ENCODE data around the gene PRKN. TPM values are rescaled to one million over a fixed set of nuclear protein-coding genes. Genes with fewer than 3 reads are reported as not detected.

PRKN gene
- total and polyA plus RNA-seq, 10 donors: 0.23 to 14.1 (median 7.0) TPM

- TF ChIP-seq POLR2AphosphoS5 (IDR thresholded peaks at IDR 0.05) (no peak), POLR2A (IDR thresholded peaks at IDR 0.05) (no peak), CTCF (IDR thresholded peaks at IDR 0.05 in 8 of 11, conservative IDR thresholded peaks at IDR 0.05 in 3 of 11) (no peak)
- 83 to 93% (median 90%) methylated on average over 11 of the region's 11 CpGs for WGBS, 5 donors
- H3K4me3 ChIP-seq: no peak overlapping the region
- no peak overlapping the region for H3K27ac ChIP-seq
- DNase-seq: no peak
- H3K4me1 ChIP-seq: no peaks in the 10 kb centered on the region
- H3K9me3 ChIP-seq: peaks cover 0 to 2% (median 0%) of the 10 kb centered on the region in 8 donors
- intact Hi-C loops (cut with DNase I; ENCODE audit: low total_unique reads): no loop called here
- no peaks in the 10 kb centered on the region for H3K27me3 ChIP-seq (replicated peaks in 1 of 7)
- H3K36me3 ChIP-seq: no peaks in the 10 kb centered on the region
Observed at GRCh38 chr6:162058281-162058875, 669.2 kb downstream of the PRKN start.

- H3K4me1 ChIP-seq: no peaks in the 10 kb centered on the region
- intact Hi-C loops (cut with DNase I; ENCODE audit: low total_unique reads): no loop called here
- no peaks in the 10 kb centered on the region for H3K9me3 ChIP-seq
- no peaks in the 10 kb centered on the region for H3K27me3 ChIP-seq (replicated peaks in 1 of 7)
- no peak for TF ChIP-seq CTCF (IDR thresholded peaks at IDR 0.05 in 8 of 11, conservative IDR thresholded peaks at IDR 0.05 in 3 of 11)
- TF ChIP-seq POLR2AphosphoS5 (IDR thresholded peaks at IDR 0.05): no peak
- TF ChIP-seq POLR2A (IDR thresholded peaks at IDR 0.05): no peak
- WGBS, 5 donors: 49 to 72% (median 60%) methylated on average over 8 of the region's 8 CpGs
- no peak for DNase-seq
- no peaks in the 10 kb centered on the region for H3K36me3 ChIP-seq
- H3K4me3 ChIP-seq: no peak overlapping the region
- H3K27ac ChIP-seq: no peak overlapping the region
Observed at GRCh38 chr6:162056745-162057144, 670.8 kb downstream of the PRKN start.

- Histone ChIP-seq H3K4me1 (no peaks in the 10 kb centered on the region), H3K36me3 (no peaks in the 10 kb centered on the region), H3K4me3 (no peak overlapping the region), H3K27me3 (replicated peaks in 1 of 7) (no peaks in the 10 kb centered on the region), H3K9me3 (peaks cover 0 to 5% (median 0%) of the 10 kb centered on the region in 8 donors), H3K27ac (no peak overlapping the region)
- DNase-seq: no peak
- TF ChIP-seq POLR2A (IDR thresholded peaks at IDR 0.05) (no peak), CTCF (IDR thresholded peaks at IDR 0.05 in 8 of 11, conservative IDR thresholded peaks at IDR 0.05 in 3 of 11) (no peak), POLR2AphosphoS5 (IDR thresholded peaks at IDR 0.05) (no peak)
- intact Hi-C loops (cut with DNase I; ENCODE audit: low total_unique reads): no loop called here
- WGBS, 5 donors: 90 to 98% (median 94%) methylated on average over 11 of the region's 11 CpGs
Observed at GRCh38 chr6:162056061-162056460, 671.5 kb downstream of the PRKN start.

- Histone ChIP-seq H3K27ac (no peak overlapping the region), H3K4me3 (no peak overlapping the region), H3K4me1 (no peaks in the 10 kb centered on the region), H3K36me3 (no peaks in the 10 kb centered on the region), H3K27me3 (replicated peaks in 1 of 7) (no peaks in the 10 kb centered on the region), H3K9me3 (peaks cover 0 to 5% (median 0%) of the 10 kb centered on the region in 8 donors)
- no peak for DNase-seq
- TF ChIP-seq POLR2A (IDR thresholded peaks at IDR 0.05): no peak
- no peak for TF ChIP-seq CTCF (IDR thresholded peaks at IDR 0.05 in 8 of 11, conservative IDR thresholded peaks at IDR 0.05 in 3 of 11)
- no peak for TF ChIP-seq POLR2AphosphoS5 (IDR thresholded peaks at IDR 0.05)
- intact Hi-C loops (cut with DNase I; ENCODE audit: low total_unique reads): no loop called here
- WGBS, 5 donors: 77 to 82% (median 79%) methylated on average over 7 of the region's 7 CpGs
Observed at GRCh38 chr6:162055365-162055764, 672.2 kb downstream of the PRKN start.
